GM12878 (cell line): ENCODE measurements around the gene AGBL1. TPM values are rescaled to one million over a fixed set of nuclear protein-coding genes. Genes with fewer than 3 reads are reported as not detected.

Experiments used
- ATAC-seq: fragments of 200-7000 bp; cut with Tn5 transposase; 3 replicates; pipeline ENCODE4 v1.9.1; 2020; ENCODE audit warnings: mild to moderate bottlenecking, moderate library complexity
- BruUV-seq: library from RNA; stranded (reverse); fragments of 400-500 nt; replicated peaks from 2 replicates; lab custom pipeline; 2021; lab: Mats Ljungman, UMichigan
- CTCF ChIA-PET: fragments of 300-600 bp; sonication (Branson Sonifier 250); formaldehyde crosslinking; extraction: SDS; loops from one replicate; lab custom pipeline; 2021; ENCODE audit warnings: inconsistent platforms; lab: Yijun Ruan, JAX
- POLR2A ChIA-PET: fragments of 350-600 bp; formaldehyde crosslinking; extraction: SDS; loops from one replicate; lab custom pipeline; 2021; ENCODE audit warnings: inconsistent platforms; lab: Charles Lee
- RAD21 ChIA-PET: fragments of 300-600 bp; sonication (Branson Sonifier 250); formaldehyde crosslinking; loops from one replicate; lab custom pipeline; 2023; ENCODE audit warnings: antibody characterized with exemption; ENCODE audit not compliant: unreplicated experiment; lab: Charles Lee
- SMC1A ChIA-PET: fragments of 300-600 bp; sonication (Branson Sonifier 250); formaldehyde crosslinking; loops from one replicate; lab custom pipeline; 2023; ENCODE audit not compliant: unreplicated experiment, uncharacterized antibody; lab: Charles Lee
- DNase-seq: peaks from one replicate; pipeline ENCODE4 v3.0.0-alpha.2; 2011; ENCODE audit warnings: low read depth, low spot score
- FAIRE-seq: peaks from 3 replicates; lab custom pipeline; 2011; peaks lifted over from hg19 to GRCh38; lab: Jason Lieb, UNC
- H2AFZ ChIP-seq: 2 replicates; pipeline ENCODE4 v1.6.0; 2011; ENCODE audit warnings: low read depth, low read length, control low read depth; ENCODE audit not compliant: control insufficient read depth
- H3K27ac ChIP-seq: 2 replicates; pipeline ENCODE4 v1.5.1; 2011; ENCODE audit warnings: control low read depth; ENCODE audit not compliant: control insufficient read depth, insufficient read depth
- H3K27me3 ChIP-seq, 2 experiments: replicated peaks in 1 of 2; 2 replicates each; pipeline versions ENCODE4 v1.6.0 to v1.6.1; 2011; ENCODE audit warnings: low read length in 1 of 2; ENCODE audit not compliant: control insufficient read depth in 2 of 2, insufficient read depth in 2 of 2
- H3K36me3 ChIP-seq, 2 experiments: 2 replicates each; pipeline ENCODE4 v1.5.1; 2011; ENCODE audit warnings: low read length in 1 of 2; ENCODE audit not compliant: control insufficient read depth in 2 of 2, insufficient read depth in 2 of 2
- H3K4me1 ChIP-seq: 2 replicates; pipeline ENCODE4 v1.6.1; 2011; ENCODE audit warnings: mild to moderate bottlenecking, low read length, moderate library complexity, mixed read lengths; ENCODE audit not compliant: control insufficient read depth, insufficient read depth
- H3K4me2 ChIP-seq: 2 replicates; pipeline ENCODE4 v1.6.0; 2011; ENCODE audit warnings: control low read depth; ENCODE audit not compliant: control insufficient read depth, insufficient read depth
- H3K4me3 ChIP-seq: fragments of 200-600 bp; sonication (generic); 2 replicates; pipeline ENCODE4 v1.5.1; 2016
- H3K79me2 ChIP-seq: 2 replicates; pipeline ENCODE4 v1.6.0; 2011; ENCODE audit warnings: low read length; ENCODE audit not compliant: control insufficient read depth, insufficient read depth
- H3K9ac ChIP-seq: 2 replicates; pipeline ENCODE4 v1.8.0; 2011; ENCODE audit warnings: low read length, control low read depth, mixed read lengths; ENCODE audit not compliant: control insufficient read depth, insufficient read depth
- H3K9me3 ChIP-seq: replicated peaks from 3 replicates; pipeline ENCODE4 v1.5.1; 2011; ENCODE audit warnings: mild to moderate bottlenecking, low read length; ENCODE audit not compliant: control insufficient read depth, insufficient read depth
- H4K20me1 ChIP-seq: 2 replicates; pipeline ENCODE4 v1.6.0; 2011; ENCODE audit not compliant: control insufficient read depth, insufficient read depth
- CEBPB ChIP-seq, 2 experiments: fragments of 150-350 bp in 1 of 2; IDR thresholded peaks; 2 replicates each; pipeline ENCODE4 v1.6.1; 2012 to 2014; ENCODE audit warnings: low read depth in 2 of 2, low read length in 2 of 2, borderline replicate concordance in 1 of 2, inconsistent platforms in 1 of 2
- CEBPZ ChIP-seq: fragments of 150-350 bp; IDR thresholded peaks from 2 replicates; pipeline ENCODE4 v1.6.1; 2016; ENCODE audit warnings: low read depth, low read length
- HDGF ChIP-seq: fragments of 450-650 bp; IDR thresholded peaks from 2 replicates; pipeline ENCODE4 v1.6.1; 2016; ENCODE audit warnings: antibody characterized with exemption
- JUNB ChIP-seq: IDR thresholded peaks from 2 replicates; pipeline ENCODE4 v1.6.1; 2016; ENCODE audit warnings: antibody characterized with exemption, mild to moderate bottlenecking
- LARP7 ChIP-seq: fragments of 450-650 bp; IDR thresholded peaks from 2 replicates; pipeline ENCODE4 v1.6.1; 2017; ENCODE audit warnings: mild to moderate bottlenecking
- MEF2B ChIP-seq: fragments of 450-650 bp; IDR thresholded peaks from 2 replicates; pipeline ENCODE4 v1.6.1; 2018; ENCODE audit warnings: mild to moderate bottlenecking, moderate library complexity; ENCODE audit not compliant: partially characterized antibody, poor library complexity, severe bottlenecking
- MYB ChIP-seq: fragments of 150-350 bp; IDR thresholded peaks from 2 replicates; pipeline ENCODE4 v1.6.1; 2014; ENCODE audit warnings: mild to moderate bottlenecking, low read depth, low read length, borderline replicate concordance
- PAX8 ChIP-seq: fragments of 450-650 bp; IDR thresholded peaks from 2 replicates; pipeline ENCODE4 v1.6.1; 2017; ENCODE audit warnings: mild to moderate bottlenecking, moderate library complexity
- STAT3 ChIP-seq: IDR thresholded peaks from 2 replicates; pipeline ENCODE4 v1.6.1; 2011; ENCODE audit warnings: low read depth, low read length, improper control_type of control experiment
- YBX1 ChIP-seq: fragments of 450-650 bp; IDR thresholded peaks from 2 replicates; pipeline ENCODE4 v1.6.1; 2016; ENCODE audit warnings: antibody characterized with exemption
- ZNF207 ChIP-seq: fragments of 450-650 bp; IDR thresholded peaks from 2 replicates; pipeline ENCODE4 v1.6.1; 2014; ENCODE audit warnings: antibody characterized with exemption, mild to moderate bottlenecking, borderline replicate concordance
- ZNF687 ChIP-seq: fragments of 450-650 bp; IDR thresholded peaks from 2 replicates; pipeline ENCODE4 v1.6.1; 2017; ENCODE audit warnings: mild to moderate bottlenecking, moderate library complexity
- whole genome bisulfite sequencing: methylation state at CpG from one replicate; pipeline ENCODE4 v1.1.6; 2016; ENCODE audit warnings: low lambda C conversion rate; ENCODE audit not compliant: insufficient replicate concordance, insufficient coverage; ENCODE audit errors: missing lambda C conversion rate; 5-methylcytosine and 5-hydroxymethylcytosine counted together
- in situ Hi-C: fragments of 300-500 bp; cut with MboI; formaldehyde crosslinking; loops from 9 replicates; pipeline ENCODE4 v1.14.3; 2018; ENCODE audit warnings: mixed read lengths
- intact Hi-C: fragments of 100-400 bp; cut with micrococcal nuclease; formaldehyde crosslinking; loops from one replicate; pipeline ENCODE4 v1.14.2; 2022; ENCODE audit not compliant: unreplicated experiment
- polyA plus RNA-seq, 11 experiments: library from polyadenylated mRNA; depleted of rRNA in 4 of 11; unstranded in 6 of 11; stranded (reverse) in 5 of 11; fragments of >200 nt; fragmentation: Nextera tagmentation in 4 of 11; fragmentation: Illumina TruSeq in 1 of 11; extraction: Ambion mirVana in 4 of 11; extraction: Trizol in 1 of 11; gene quantifications; 1 replicate in 1 of 11; 2 replicates in 10 of 11; pipeline versions ENCODE4 v1.2.1 to v1.2.3, GENCODE V29; 2011 to 2016; ENCODE audit warnings: inconsistent platforms in 2 of 11, missing spikeins in 2 of 11, low read depth in 1 of 11
- total RNA-seq, 4 experiments: library from RNA; depleted of rRNA in 3 of 4; stranded (reverse); fragments of >200 nt in 3 of 4; fragmentation: Illumina TruSeq in 1 of 4; extraction: Trizol in 1 of 4; gene quantifications; 2 replicates each; pipeline versions ENCODE4 v1.2.1 to v1.2.3, GENCODE V29; 2013 to 2021

Gene AGBL1
- total and polyA plus RNA-seq, 10 of the 15 experiments (the other 5 are each of a cell fraction or from before 2014, with no cell fraction given) = not detected

- Histone ChIP-seq H3K9me3 (no peaks in the 10 kb centered on the region), H3K9ac (no peak overlapping the region), H3K36me3 (no peaks in the 10 kb centered on the region), H2AFZ (no peak overlapping the region), H3K4me2 (no peak overlapping the region)
- no peak for FAIRE-seq
- ChIA-PET RAD21 (no interaction called here), POLR2A (no interaction called here), CTCF (no interaction called here)
- TF ChIP-seq YBX1 (no peak), STAT3 (no peak), HDGF (no peak), ZNF207 (no peak), CEBPB (IDR thresholded peaks at IDR 0.05; ENCODE audit: borderline replicate concordance in 1 of 2, low read depth in 2 of 2, low read length in 2 of 2) (no peak), LARP7 (no peak), MYB (no peak)
- TF ChIP-seq, all 136 proteins: peak for 0
- SMC1A ChIA-PET = no interaction called here
- Histone ChIP-seq H3K4me1 (no peaks in the 10 kb centered on the region), H4K20me1 (no peaks in the 10 kb centered on the region), H3K27ac (no peak overlapping the region), H3K27me3 (no peaks in the 10 kb centered on the region), H3K4me3 (no peak overlapping the region), H3K79me2 (no peaks in the 10 kb centered on the region)
- intact Hi-C loops (no loop called here), in situ Hi-C loops (no loop called here)
- 32% methylated on average over 7 of the region's 7 CpGs for WGBS
- no TSS peak for BruUV-seq
- DNase-seq = no peak
- no peak for ATAC-seq
These were observed 734.2 kb downstream of the AGBL1 start for GRCh38 chr15:86813892-86814291.

- no peak overlapping the region for H3K4me2 ChIP-seq
- no peaks in the 10 kb centered on the region for H3K9me3 ChIP-seq
- ATAC-seq (no peak), DNase-seq (no peak), FAIRE-seq (no peak)
- H3K9ac ChIP-seq = no peak overlapping the region
- POLR2A ChIA-PET = no interaction called here
- RAD21 ChIA-PET = no interaction called here
- intact Hi-C loops (no loop called here), in situ Hi-C loops (no loop called here)
- H3K27me3 ChIP-seq = no peaks in the 10 kb centered on the region
- H4K20me1 ChIP-seq = no peaks in the 10 kb centered on the region
- no peak overlapping the region for H2AFZ ChIP-seq
- H3K79me2 ChIP-seq = no peaks in the 10 kb centered on the region
- H3K4me3 ChIP-seq = no peak overlapping the region
- no peaks in the 10 kb centered on the region for H3K36me3 ChIP-seq
- CTCF ChIA-PET = no interaction called here
- H3K27ac ChIP-seq = no peak overlapping the region
- WGBS = 0% methylated on average over 1 of the region's 1 CpG
- no peaks in the 10 kb centered on the region for H3K4me1 ChIP-seq
- SMC1A ChIA-PET = no interaction called here
- no TSS peak for BruUV-seq
- TF ChIP-seq CEBPZ = no peak
- TF ChIP-seq MEF2B = no peak
- TF ChIP-seq PAX8 = no peak
- no peak for TF ChIP-seq JUNB
- TF ChIP-seq ZNF687 = no peak
These were observed 749.6 kb downstream of the AGBL1 start for GRCh38 chr15:86829245-86829644.
